GM18499 (cell line): ENCODE measurements around the gene FAM24A.
"Not testable (repeated sequence)": the region's sequence is repeated elsewhere in the genome, so short reads cannot be mapped to it uniquely, and the experiment has no call there.

Experiments used
- ATAC-seq: cut with Tn5 transposase; IDR thresholded peaks from one replicate; pipeline ENCODE4 v1.9.1; 2021; ENCODE audit warnings: moderate number of reproducible peaks; ENCODE audit not compliant: insufficient read depth, unreplicated experiment

The FAM24A gene, protein sequence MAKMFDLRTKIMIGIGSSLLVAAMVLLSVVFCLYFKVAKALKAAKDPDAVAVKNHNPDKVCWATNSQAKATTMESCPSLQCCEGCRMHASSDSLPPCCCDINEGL

DNA sequence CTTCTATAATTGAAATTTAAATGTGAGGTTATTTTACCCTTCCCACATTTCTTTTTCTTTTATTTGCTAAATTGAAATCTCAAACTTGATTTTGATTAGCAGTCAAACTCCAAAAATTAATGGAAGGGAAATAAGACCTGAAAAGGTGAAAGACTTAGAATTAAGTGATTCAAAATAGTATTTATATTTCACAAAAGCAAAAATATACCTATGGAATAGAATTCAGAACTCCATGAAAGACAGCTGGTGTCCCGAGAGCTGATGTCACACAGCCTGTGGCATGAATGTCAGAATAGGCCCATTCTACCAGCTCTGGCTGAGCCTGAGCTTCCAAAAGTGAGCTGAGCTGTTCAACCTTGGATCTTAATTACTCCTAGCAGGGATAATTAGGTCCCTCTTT lies at the start of gene FAM24A:
FAM24A (plus strand) TSS at position 301 of the 400 bp plus-strand sequence. CDS start 1,025 bp downstream, outside the sequence.
- ATAC-seq: no peak

DNA sequence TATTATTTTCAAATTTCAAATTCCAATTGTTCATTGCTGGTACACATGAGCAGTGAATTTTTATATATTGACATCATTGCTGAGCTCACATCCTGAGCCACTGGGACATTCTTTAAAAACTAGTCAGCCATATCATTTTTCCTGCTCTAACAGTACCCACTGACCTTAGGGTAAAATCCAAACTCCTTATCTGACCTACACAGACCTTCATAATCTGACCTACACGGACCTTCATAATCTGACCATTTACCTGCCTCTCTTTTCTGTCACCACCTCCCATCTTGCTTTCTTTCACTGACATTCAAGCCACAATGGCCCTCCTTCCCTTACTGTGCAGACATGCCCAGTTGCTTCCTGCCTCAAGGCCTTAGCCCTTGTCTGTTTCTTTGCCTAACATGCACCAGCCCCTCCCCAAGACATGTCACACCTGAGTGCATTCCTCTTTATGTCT lies 48.7 kb upstream of the FAM24A start:
- ATAC-seq: no peak

DNA sequence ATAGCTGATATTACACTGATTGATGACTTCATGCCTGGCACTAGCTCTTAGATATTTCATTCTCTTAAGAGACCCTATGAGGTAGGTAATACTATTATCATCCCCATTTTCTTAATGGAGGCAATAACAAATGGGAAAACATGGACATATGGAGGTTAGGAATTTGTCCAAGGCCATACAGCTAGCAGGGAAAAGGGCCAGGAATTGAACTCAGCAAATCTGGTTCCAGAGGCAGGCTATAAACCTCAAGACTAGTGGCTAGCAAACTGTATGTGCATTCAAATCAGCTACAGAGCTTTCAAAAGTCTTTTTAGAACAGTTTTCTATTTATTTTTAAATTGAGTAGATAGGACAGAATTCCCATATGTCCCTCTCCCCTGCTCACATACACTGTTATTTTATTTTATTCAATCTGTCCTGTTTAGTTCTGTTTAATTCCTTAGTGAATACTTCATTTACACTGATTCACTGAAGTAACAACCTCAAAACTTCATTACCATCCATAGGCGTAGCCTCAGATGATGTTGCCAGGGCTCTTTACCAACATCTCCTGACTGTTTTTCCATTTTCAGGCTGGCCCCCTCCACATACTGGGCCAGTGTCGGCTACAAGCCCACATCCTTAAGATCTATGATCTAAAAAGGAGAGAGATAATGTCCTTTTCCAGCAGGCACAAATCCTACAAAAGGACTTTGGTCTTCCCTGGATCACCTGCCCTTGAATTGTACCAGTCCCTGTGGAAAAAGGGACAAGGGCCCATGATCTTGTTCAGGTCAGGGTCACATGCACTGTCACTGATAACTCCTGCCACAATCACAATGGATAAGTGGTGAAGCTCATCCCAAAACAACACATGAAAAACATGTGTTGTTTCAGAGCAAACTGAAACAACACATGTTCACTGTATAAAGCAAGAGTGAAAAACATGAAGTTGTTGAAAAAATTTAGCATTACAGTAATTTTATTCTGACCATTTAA lies 46.9 kb upstream of the FAM24A start:
- no peak for ATAC-seq

DNA sequence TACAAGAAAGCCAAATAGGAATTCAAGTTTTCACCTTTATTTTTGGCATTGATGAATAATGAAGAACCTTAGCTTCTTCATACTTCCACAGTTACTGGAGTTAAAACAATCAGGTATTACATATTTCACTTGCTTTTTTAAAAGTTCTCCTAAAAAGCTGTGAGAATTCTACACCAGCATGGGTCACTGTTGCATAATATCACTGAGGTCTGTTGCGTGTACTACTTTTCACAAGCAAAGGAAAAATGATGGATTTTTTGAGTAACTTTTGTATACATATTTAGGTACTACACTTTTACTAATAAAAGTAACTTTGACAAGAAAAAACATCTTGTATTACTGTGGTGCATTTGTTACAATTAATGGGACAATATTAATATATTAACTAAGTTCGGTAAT lies 46.2 kb upstream of the FAM24A start:
- ATAC-seq: no peak

DNA sequence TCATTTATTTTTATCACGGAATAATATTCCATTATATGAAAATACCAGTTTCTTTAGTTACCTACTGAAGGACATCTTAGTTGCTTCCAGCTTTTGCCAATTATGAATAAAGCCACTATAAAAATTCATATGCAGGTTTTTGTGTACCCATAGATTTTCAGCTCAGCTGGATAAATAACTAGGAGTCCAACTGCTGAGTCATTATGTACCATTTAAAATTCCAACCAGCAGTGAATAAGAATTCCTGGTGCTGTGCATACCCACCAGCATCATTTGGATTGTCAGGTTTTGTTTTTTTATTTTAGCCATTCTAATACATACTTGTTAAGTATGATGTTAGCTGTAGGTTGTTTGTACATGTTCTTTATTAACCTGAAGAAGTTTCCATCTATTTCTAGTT lies 45.5 kb upstream of the FAM24A start:
- ATAC-seq: no peak

DNA sequence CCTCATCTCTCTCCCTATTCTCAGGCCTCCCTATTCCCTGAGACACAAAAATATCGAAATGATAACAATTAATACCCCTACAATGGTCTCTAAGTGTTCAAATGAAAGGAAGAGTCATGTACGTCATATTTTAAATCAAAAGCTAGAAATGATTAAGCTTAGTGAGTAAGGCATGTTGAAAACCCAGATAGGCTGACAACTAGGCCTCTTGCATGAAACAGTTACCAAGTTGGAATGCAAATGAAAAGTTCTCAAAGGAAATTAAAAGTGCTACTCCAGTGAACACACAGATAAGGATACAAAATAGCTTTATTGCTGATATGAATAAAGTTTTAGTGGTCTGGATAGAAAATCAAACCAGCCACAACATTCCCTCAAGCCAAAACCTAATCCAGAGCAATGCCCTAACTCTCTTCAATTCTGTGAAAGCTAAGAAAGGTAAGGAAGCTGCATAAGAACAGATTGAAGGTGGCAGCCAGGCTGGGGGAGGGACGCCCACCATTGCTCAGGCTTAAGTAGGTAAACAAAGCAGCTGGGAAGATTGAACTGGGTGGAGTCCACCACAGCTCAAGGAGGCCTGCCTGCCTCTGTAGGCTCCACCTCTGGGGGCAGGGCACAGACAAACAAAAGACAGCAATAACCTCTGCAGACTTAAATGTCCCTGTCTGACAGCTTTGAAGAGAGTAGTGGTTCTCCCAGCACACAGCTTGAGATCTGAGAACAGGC lies 43.5 kb upstream of the FAM24A start:
- not testable (repeated sequence) for ATAC-seq

DNA sequence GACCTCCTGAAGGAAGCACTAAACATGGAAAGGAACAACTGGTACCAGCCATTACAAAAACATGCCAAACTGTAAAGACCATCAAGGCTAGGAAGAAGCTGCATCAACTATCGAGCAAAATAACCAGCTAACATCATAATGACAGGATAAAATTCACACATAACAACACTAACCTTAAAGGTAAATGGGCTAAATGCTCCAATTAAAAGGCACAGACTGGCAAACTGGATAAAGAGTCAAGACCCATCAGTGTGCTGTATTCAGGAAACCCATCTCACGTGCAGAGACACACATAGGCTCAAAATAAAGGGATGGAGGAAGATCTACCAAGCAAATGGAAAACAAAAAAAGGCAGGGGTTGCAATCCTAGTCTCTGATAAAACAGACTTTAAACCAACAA lies 41.6 kb upstream of the FAM24A start:
- not testable (repeated sequence) for ATAC-seq

DNA sequence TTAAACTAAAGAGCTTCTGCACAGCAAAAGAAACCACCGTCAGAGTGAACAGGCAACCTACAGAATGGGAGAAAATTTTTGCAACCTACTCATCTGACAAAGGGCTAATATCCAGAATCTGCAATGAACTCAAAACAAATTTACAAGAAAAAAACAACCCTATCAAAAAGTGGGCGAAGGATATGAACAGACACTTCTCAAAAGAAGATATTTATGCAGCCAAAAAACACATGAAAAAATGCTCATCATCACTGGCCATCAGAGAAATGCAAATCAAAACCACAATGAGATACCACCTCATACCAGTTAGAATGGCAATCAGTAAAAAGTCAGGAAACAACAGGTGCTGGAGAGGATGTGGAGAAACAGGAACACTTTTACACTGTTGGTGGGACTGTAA lies 38.5 kb upstream of the FAM24A start:
- not testable (repeated sequence) for ATAC-seq

DNA sequence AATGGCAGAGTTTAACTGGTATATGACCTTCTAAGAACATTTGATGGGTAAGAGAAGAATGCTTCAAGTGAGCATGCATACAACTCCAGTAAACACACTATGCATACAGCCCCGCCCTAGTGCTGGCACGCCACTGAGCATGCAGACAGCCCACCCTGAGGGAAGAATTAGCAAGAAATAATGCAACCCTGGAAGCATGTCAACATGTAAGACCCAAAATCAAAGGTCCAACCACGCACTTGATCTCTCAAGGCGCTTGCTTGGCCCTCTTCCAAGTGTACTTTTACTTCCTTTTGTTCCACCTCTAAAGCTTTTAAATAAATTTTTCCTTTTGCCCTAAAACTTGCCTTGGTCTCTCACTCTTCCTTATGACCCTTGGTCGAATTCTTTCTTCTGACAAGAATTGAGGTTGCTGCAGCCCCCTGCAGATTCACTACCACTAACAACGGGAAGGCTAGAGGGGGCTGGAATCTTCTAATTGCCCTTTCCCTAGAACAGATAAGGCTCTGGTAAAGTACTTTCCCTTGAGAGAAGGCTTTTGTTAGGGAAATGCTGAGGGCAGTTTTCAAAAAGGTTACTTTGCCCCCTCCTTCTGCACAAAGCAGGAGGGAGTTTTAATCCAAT lies 34.5 kb upstream of the FAM24A start:
- no peak for ATAC-seq

DNA sequence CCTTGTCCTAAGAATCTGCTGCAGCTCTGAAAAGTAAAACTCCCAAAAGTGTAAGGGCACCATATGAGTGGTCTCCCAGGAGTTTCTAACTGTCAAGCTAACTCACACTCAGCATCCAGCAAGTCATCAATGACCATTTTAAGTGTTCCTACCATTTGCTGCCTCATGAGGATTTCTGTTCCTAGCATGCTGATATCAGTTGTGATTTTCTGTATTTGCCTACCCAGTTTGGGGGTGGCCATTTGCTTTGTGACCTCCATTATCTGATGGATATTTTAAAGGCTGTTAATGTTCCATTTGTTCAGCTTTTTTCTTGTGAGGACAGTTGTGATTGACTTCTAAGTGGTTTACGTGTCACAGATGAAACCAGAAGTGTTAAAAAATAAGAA lies 33.9 kb upstream of the FAM24A start:
- no peak for ATAC-seq

DNA sequence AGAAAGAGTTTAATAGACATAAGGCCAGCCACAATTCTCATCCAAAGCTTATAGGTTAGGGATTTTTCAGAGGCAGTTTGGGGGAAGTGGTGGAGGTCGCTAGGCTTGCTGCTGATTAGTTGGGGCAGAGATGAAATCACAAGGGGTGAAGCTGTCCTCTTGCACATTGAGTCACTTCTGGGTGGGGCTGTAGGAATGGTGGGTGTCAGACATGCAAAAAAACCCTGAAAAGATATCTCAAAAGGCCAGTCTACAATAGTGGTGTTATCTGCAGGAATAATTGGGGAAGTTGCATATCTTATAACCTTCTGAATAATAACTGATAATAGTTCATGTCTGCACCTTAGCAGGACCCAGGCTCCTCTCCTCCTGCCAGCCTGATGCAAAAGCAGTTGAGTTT lies 33.1 kb upstream of the FAM24A start:
- no peak for ATAC-seq

DNA sequence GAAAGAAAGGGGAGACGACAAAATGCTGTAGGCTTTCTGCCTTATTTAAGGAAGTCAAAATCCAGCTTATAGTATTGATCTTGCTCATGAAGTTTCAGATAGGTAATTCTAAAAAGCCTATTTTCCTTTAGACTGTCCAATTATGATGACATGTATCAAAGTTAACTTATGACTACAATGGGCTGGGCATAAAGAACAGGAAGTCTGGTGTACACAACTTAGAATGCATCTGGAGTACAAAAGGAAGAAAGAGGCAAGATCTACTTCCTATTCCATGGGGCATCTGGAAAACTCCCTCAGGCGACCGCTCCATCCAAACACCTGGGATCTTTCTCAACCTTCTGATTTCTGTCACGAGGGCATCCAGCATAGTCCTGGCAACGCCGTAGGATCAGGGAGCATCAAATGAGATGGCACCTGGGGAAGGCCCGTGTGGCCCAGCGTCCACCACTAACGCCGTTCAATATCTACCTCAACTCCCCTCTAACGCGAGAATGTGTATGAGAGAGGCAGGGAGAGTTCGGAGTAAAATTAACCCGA lies 31.5 kb upstream of the FAM24A start:
- ATAC-seq: no peak

DNA sequence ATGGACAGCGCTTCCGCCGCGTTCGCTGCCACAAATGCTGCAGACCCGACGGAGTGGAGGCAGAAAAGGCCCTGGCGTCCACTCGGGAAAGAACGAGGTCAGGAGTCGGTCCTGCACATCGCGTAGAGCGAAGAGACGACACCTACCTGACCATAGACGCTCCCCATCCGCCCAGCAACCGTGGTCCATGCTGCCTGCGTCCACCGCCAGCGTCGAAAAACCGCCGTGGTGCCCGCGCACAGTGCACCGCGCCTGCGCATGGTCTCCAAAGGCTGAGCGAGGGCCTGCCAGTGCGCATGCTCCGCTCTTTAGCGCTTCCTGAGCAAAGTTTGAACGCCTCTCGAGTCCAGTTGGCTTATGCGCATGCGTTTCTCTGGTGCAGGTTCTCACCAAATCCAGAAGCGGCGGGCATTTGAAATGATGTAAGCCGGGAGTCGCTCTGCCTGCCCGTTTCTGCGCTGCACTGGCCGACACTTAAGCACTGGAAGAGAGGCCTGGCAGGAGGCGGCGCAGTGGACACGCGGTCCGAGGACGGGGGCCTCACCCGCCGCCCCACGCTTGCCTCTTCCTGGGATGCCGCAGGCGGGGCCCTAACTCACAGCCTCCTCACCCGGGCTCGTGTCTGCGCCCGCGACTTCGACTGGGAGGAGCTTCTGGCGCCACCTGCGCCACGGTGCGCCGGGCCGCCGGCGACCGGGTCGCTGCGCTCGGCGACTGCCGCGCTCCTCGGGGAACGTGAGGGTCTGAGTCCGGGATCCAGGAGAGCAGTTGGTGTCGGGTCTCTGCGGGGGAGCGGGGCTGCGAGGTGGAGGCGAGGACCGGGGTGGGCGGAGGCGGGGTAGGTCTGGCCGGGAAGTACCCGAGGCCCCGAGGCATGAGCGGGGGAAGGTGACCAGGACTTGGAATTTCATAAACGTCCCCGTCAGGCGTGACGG lies 30.8 kb upstream of the FAM24A start, which contains the start of gene FAM24B:
FAM24B (minus strand) TSS at position 243 of the 935 bp plus-strand sequence. CDS start 29,066 bp downstream, outside the sequence.
- ATAC-seq: peak; percentile 55

DNA sequence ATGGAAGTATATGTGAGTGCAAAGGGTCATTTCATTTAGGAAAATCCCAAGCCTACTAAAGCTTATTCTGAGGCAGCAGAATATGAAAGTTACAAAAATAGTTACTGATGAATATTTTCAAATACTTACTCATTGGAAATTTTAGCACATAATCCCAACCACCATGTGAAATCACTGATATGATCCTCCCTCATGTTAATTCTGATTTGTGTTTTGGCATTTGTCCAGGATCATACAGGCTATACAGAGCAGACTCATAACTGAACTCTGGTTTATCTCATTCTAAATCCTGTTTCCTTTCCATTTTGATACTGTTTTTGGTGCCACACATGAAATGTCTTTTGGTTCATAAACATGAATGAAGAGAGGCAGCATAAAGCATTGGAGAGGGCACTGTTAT lies 27.6 kb upstream of the FAM24A start:
- ATAC-seq: no peak

DNA sequence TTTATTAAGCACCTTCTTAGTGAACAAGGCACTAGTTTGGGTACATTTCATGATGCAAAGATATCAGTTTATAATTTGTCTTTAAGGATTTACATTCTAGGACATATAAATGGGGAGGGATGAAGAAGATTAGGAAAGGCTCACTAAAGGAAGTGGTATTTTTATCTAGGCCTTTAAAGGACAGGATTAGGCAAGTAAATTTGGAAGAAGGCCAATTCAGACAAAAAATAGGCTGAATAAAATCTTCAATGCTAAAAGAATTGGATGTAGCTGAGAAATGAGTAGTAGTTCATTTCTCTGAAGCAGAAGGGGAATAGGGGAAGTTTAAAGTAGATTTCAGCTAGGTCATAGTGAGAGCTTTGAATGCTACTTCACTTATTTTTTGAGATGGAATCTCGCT lies 26.2 kb upstream of the FAM24A start:
- ATAC-seq: no peak

DNA sequence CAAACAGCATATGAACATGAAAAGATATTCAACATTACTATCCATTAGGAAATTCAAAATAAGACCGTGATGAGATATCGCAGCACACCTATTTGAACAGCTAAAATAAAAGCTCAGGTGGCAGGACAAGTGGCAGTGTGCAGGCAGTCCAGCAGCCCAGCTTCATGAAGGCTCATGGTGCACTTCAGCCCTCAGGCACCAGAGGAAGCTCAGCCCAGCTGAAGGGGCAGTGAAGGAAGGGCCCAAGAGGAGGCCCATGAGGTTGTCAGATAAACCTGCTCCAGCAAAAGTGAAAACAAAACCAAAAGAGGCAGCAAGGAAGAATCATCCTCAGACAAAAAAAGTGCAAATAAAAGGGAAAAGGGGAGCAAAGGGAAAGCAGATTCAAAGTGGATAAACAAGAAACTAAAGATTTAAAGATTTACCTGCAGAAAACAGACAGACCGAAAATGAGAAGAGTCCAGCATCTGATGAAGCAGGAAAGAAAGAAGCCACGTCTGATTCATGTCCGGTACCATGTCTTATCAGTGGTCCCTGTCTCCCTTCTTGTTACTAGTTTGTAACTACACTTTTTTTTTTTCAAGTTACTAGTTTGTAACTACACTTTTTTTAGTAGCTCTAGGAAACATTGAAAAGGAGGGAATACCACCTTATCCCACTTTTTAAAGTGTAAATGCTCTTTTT lies 16.0 kb upstream of the FAM24A start:
- no peak for ATAC-seq

DNA sequence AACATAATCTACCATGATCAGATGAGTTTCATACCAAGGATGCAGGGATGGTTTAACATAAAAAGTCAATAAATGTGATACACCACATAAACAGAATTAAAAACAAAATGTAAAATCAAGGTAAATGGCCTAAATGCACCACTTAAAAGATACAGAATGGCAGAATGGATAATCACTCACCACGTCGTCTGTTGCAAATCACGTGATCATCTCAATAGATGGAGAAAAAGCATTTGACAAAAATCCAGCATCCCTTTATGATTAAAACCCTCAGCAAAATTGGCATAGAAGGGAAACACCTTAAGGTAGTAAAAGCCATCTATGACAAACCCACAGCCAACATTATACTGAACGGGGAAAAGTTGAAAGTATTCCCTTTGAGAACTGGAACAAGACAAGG lies 6.5 kb upstream of the FAM24A start:
- not testable (repeated sequence) for ATAC-seq

DNA sequence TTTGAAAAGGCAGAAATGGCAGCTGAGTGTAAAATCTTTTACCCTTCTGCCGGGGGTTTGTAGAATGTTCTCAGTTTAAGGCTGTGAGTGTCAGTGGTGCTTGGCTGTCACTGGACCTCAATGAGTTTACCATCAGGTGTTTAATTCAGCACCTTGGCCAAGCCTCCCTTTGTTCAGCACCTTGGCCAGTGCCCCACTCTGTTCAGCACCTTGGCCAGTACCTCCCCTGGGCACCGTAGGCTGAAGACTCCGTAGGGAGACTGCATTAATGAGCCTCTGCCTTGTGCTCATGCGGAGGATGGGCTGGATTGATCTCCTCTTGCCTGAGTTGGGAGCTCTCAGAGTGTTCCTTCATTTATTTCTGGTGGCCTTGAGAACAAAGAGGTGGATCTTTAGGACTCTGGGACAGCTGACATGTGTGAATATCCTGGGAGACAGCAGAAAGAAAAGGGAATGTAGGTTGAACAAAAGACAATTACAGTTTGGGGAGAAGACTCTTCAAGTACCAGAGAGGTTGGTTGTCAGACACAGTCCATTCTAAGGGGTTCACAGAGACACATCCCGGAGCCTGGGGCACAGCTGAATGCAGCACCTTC lies 1.6 kb downstream of the FAM24A start:
- no peak for ATAC-seq
